Panc1 (cell line): ENCODE data around the gene CDH13.

Experiments used
- CTCF ChIP-seq: fragments of 450-650 bp; IDR thresholded peaks from 2 replicates; pipeline ENCODE4 v1.5.1; 2017; ENCODE audit warnings: mild to moderate bottlenecking
- POLR2AphosphoS5 ChIP-seq: IDR thresholded peaks from 2 replicates; pipeline ENCODE4 v1.6.1; 2012; ENCODE audit warnings: mild to moderate bottlenecking, low read depth, low read length, moderate library complexity
- REST ChIP-seq, 2 experiments: IDR thresholded peaks; 2 replicates each; pipeline ENCODE4 v1.6.1; 2011 to 2012; ENCODE audit warnings: low read depth in 2 of 2, control low read depth in 1 of 2, low read length in 1 of 2, mild to moderate bottlenecking in 1 of 2, moderate library complexity in 1 of 2; ENCODE audit not compliant: insufficient read depth in 1 of 2
- SIN3A ChIP-seq: IDR thresholded peaks from 2 replicates; pipeline ENCODE4 v1.6.1; 2012; ENCODE audit warnings: low read depth, mild to moderate bottlenecking, low read length, moderate library complexity, borderline replicate concordance; ENCODE audit not compliant: insufficient read depth

GRCh38 chr16:83794860-83795554, 1168.2 kb downstream of the CDH13 start:
- TF ChIP-seq POLR2AphosphoS5 (no peak), CTCF (no peak), REST (IDR thresholded peaks at IDR 0.05; ENCODE audit: insufficient read depth in 1 of 2, low read depth in 2 of 2, low read length in 1 of 2) (no peak), SIN3A (no peak)
